A549 (cell line): ENCODE measurements around the gene IPO11. TPM values are rescaled to one million over a fixed set of nuclear protein-coding genes. Genes with fewer than 3 reads are reported as not detected.

Experiments used
- ATAC-seq, 2 experiments: fragments of 200-7000 bp in 1 of 2; fragments of >200 bp in 1 of 2; cut with Nextera tagmentation in 1 of 2; cut with Tn5 transposase in 1 of 2; 3 replicates each; pipeline versions ENCODE4 v1.8.0 to v1.9.1; 2018 to 2020; ENCODE audit warnings: mild to moderate bottlenecking in 1 of 2, moderate library complexity in 1 of 2
- CTCF ChIA-PET: fragments of 300-600 bp; sonication (Branson Sonifier 250); formaldehyde crosslinking; extraction: SDS; loops from one replicate; lab custom pipeline; 2021; ENCODE audit warnings: antibody characterized with exemption, inconsistent platforms; lab: Yijun Ruan, JAX
- POLR2A ChIA-PET: fragments of 350-600 bp; formaldehyde crosslinking; extraction: SDS; loops from one replicate; lab custom pipeline; 2021; ENCODE audit warnings: antibody characterized with exemption, inconsistent platforms; lab: Yijun Ruan, JAX
- DNase-seq, 2 experiments: peaks; one replicate each; pipeline versions ENCODE4 v3.0.0 to v3.0.0-alpha.2; 2011 to 2016; ENCODE audit warnings: low read depth in 1 of 2, low spot score in 1 of 2
- FAIRE-seq: peaks from 2 replicates; lab custom pipeline; 2011; peaks lifted over from hg19 to GRCh38; lab: Jason Lieb, UNC
- H3K27ac ChIP-seq, 2 experiments: fragments of >200 bp; sonication (Bioruptor Twin); formaldehyde crosslinking; 3 replicates each; pipeline ENCODE4 v1.5.1; 2016 to 2017
- H3K4me1 ChIP-seq: fragments of >200 bp; sonication (Bioruptor Twin); formaldehyde crosslinking; 3 replicates; pipeline ENCODE4 v1.6.1; 2016
- H3K4me2 ChIP-seq: fragments of >200 bp; sonication (Bioruptor Twin); formaldehyde crosslinking; 3 replicates; pipeline ENCODE4 v1.6.1; 2016
- H3K4me3 ChIP-seq: fragments of >200 bp; sonication (Bioruptor Twin); formaldehyde crosslinking; 3 replicates; pipeline ENCODE4 v1.5.1; 2016
- H3K9me3 ChIP-seq: fragments of >200 bp; sonication (Bioruptor Twin); formaldehyde crosslinking; 3 replicates; pipeline ENCODE4 v1.6.1; 2016
- ATOH8 ChIP-seq: fragments of 250-450 bp; sonication (Bioruptor Pico); IDR thresholded peaks from 2 replicates; pipeline ENCODE4 v1.5.0; 2020; ENCODE audit warnings: low read depth, mild to moderate bottlenecking, moderate library complexity
- BCL3 ChIP-seq: fragments of >200 bp; sonication (Bioruptor Twin); formaldehyde crosslinking; IDR thresholded peaks from 3 replicates; pipeline ENCODE4 v1.6.1; 2016
- CHD2 ChIP-seq: fragments of 150-350 bp; IDR thresholded peaks from 2 replicates; pipeline ENCODE4 v1.6.1; 2014; ENCODE audit warnings: low read length; ENCODE audit not compliant: partially characterized antibody
- CHD4 ChIP-seq: fragments of 200-600 bp; sonication (generic); IDR thresholded peaks from 2 replicates; pipeline ENCODE4 v1.6.1; 2016; ENCODE audit warnings: antibody characterized with exemption, mild to moderate bottlenecking, borderline replicate concordance
- CTCF ChIP-seq: fragments of >200 bp; sonication (Bioruptor Twin); formaldehyde crosslinking; IDR thresholded peaks from 3 replicates; pipeline ENCODE4 v1.5.1; 2016
- E2F6 ChIP-seq: IDR thresholded peaks from 2 replicates; pipeline ENCODE4 v1.6.1; 2012; ENCODE audit warnings: low read depth, borderline replicate concordance
- EHMT2 ChIP-seq: fragments of 200-600 bp; sonication (generic); IDR thresholded peaks from 2 replicates; pipeline ENCODE4 v1.6.1; 2016; ENCODE audit warnings: antibody characterized with exemption, low read depth, mild to moderate bottlenecking, moderate library complexity
- FOSB ChIP-seq: fragments of 250-450 bp; sonication (Bioruptor Pico); IDR thresholded peaks from 2 replicates; pipeline ENCODE4 v1.5.0; 2020; ENCODE audit warnings: mild to moderate bottlenecking, moderate library complexity
- JUNB ChIP-seq: fragments of >200 bp; sonication (Bioruptor Twin); formaldehyde crosslinking; IDR thresholded peaks from 2 replicates; pipeline ENCODE4 v1.6.1; 2016
- KDM1A ChIP-seq: fragments of 200-600 bp; sonication (generic); IDR thresholded peaks from 2 replicates; pipeline ENCODE4 v1.6.1; 2016; ENCODE audit warnings: low read depth, mild to moderate bottlenecking
- KDM5A ChIP-seq: fragments of 200-600 bp; sonication (generic); IDR thresholded peaks from 2 replicates; pipeline ENCODE4 v1.6.1; 2016; ENCODE audit warnings: antibody characterized with exemption, mild to moderate bottlenecking
- MAFK ChIP-seq: fragments of 450-650 bp; IDR thresholded peaks from 2 replicates; pipeline ENCODE4 v1.6.1; 2014; ENCODE audit not compliant: partially characterized antibody
- MAZ ChIP-seq: fragments of 150-350 bp; IDR thresholded peaks from 2 replicates; pipeline ENCODE4 v1.6.1; 2014; ENCODE audit warnings: antibody characterized with exemption, low read depth, low read length, borderline replicate concordance
- MYC ChIP-seq: IDR thresholded peaks from 2 replicates; pipeline ENCODE4 v1.6.1; 2012; ENCODE audit warnings: mild to moderate bottlenecking, inconsistent platforms, low read length, improper control_type of control experiment, borderline replicate concordance
- NFE2L2 ChIP-seq: fragments of 150-350 bp; conservative IDR thresholded peaks from 2 replicates; pipeline ENCODE4 v1.6.1; 2014; ENCODE audit warnings: low read length
- NR3C1 ChIP-seq: fragments of >200 bp; sonication (Bioruptor Twin); formaldehyde crosslinking; IDR thresholded peaks from 3 replicates; pipeline ENCODE4 v1.6.1; 2017
- PBX3 ChIP-seq: IDR thresholded peaks from 2 replicates; pipeline ENCODE4 v1.6.1; 2012
- POLR2A ChIP-seq: IDR thresholded peaks from 2 replicates; pipeline ENCODE4 v1.6.1; 2012; ENCODE audit warnings: mild to moderate bottlenecking, low read length
- SMC3 ChIP-seq: fragments of >200 bp; sonication (Bioruptor Twin); formaldehyde crosslinking; IDR thresholded peaks from 3 replicates; pipeline ENCODE4 v1.6.1; 2018; ENCODE audit warnings: inconsistent platforms
- TP53 ChIP-seq: fragments of 250-450 bp; sonication (Bioruptor Pico); IDR thresholded peaks from 2 replicates; pipeline ENCODE4 v1.5.0; 2021; ENCODE audit warnings: mild to moderate bottlenecking, moderate library complexity
- ZFP36 ChIP-seq: fragments of 450-650 bp; IDR thresholded peaks from 2 replicates; pipeline ENCODE4 v1.6.1; 2014; ENCODE audit warnings: borderline replicate concordance; ENCODE audit not compliant: partially characterized antibody
- WGBS: methylation state at CpG from one replicate; pipeline ENCODE4 v1.1.6; 2017; ENCODE audit errors: missing lambda C conversion rate; 5-methylcytosine and 5-hydroxymethylcytosine counted together
- polyA plus RNA-seq, 4 experiments: library from polyadenylated mRNA; depleted of rRNA in 3 of 4; stranded (reverse); fragments of >200 nt; fragmentation: RNase III in 1 of 4; extraction: RNeasy Plus Mini Kit Qiagen cat#74134 plus additional on column Dnase treatment in 1 of 4; gene quantifications; 2 replicates in 3 of 4; 3 replicates in 1 of 4; pipeline ENCODE4 v1.2.3, GENCODE V29; 2011 to 2017

The IPO11 gene
- polyA plus RNA-seq, 2 of the 4 experiments (the other 2 are of a cell fraction), result 20.7 to 33.0 TPM

GRCh38 chr5:62371409-62371808 lies 41.2 kb upstream of the IPO11 start:
- DNase-seq (no peak), FAIRE-seq (no peak)
- H3K4me1 ChIP-seq, result peaks cover 14% of the 10 kb centered on the region
- H3K4me2 ChIP-seq, result no peak overlapping the region
- H3K4me3 ChIP-seq, result no peak overlapping the region
- CTCF ChIA-PET, result no interaction called here
- no peaks in the 10 kb centered on the region for H3K9me3 ChIP-seq
- POLR2A ChIA-PET, result no interaction called here
- H3K27ac ChIP-seq, result no peak overlapping the region
- TF ChIP-seq EHMT2 (no peak), KDM1A (no peak), CHD4 (no peak), POLR2A (no peak), NR3C1 (no peak), MAFK (no peak), ATOH8 (CRISPR knock-in tag) (no peak), E2F6 (no peak), PBX3 (no peak), JUNB (no peak), MAZ (no peak), NFE2L2 (no peak), MYC (no peak), KDM5A (no peak), BCL3 (no peak), CTCF (no peak), SMC3 (no peak), TP53 (CRISPR knock-in tag) (no peak)
- TF ChIP-seq, all 56 proteins: peak for 0
- no peak for ATAC-seq

GRCh38 chr5:62372600-62372999 lies 40.0 kb upstream of the IPO11 start:
- H3K4me3 ChIP-seq, result no peak overlapping the region
- ATAC-seq, result no peak
- ChIA-PET POLR2A (no interaction called here), CTCF (interaction anchor here (1.8 kb wide), 1 partner anchor 9 kb away, joined by 5 read pairs; no protein-coding TSS in a partner anchor)
- 86% methylated on average over 3 of the region's 3 CpGs for WGBS
- peaks cover 15% of the 10 kb centered on the region for H3K4me1 ChIP-seq
- no peak for DNase-seq
- no peak overlapping the region for H3K4me2 ChIP-seq
- FAIRE-seq, result no peak
- no peaks in the 10 kb centered on the region for H3K9me3 ChIP-seq
- TF ChIP-seq FOSB (CRISPR knock-in tag) (no peak), CHD2 (no peak), MAFK (no peak), ZFP36 (no peak)
- H3K27ac ChIP-seq, result no peak overlapping the region
